PFSK-1 (cell line): ENCODE results near the gene IDI2.

Source experiments
- FOXP2 ChIP-seq: optimal IDR thresholded peaks from 2 replicates; pipeline ENCODE3; 2011; ENCODE audit warnings: borderline replicate concordance, control low read depth, inconsistent platforms; ENCODE audit not compliant: insufficient read depth; ENCODE audit errors: extremely low read length, extremely low read depth
- POLR2AphosphoS5 ChIP-seq: IDR thresholded peaks from 2 replicates; pipeline ENCODE4 v1.6.1; 2012; ENCODE audit warnings: low read depth, mild to moderate bottlenecking, control low read depth, low read length, moderate library complexity
- SIN3A ChIP-seq: IDR thresholded peaks from 2 replicates; pipeline ENCODE4 v1.6.1; 2012; ENCODE audit warnings: mild to moderate bottlenecking, low read length, moderate library complexity, borderline replicate concordance; ENCODE audit not compliant: insufficient read depth
- TAF1 ChIP-seq: IDR thresholded peaks from 2 replicates; pipeline ENCODE4 v1.6.1; 2012; ENCODE audit warnings: low read length, control low read depth, borderline replicate concordance; ENCODE audit not compliant: insufficient read depth
- TF ChIP-seq, protein P1 (sequence below), 2 experiments: IDR thresholded peaks; 2 replicates each; pipeline versions ENCODE4 v1.6.1 to v1.8.0; 2011 to 2012; ENCODE audit warnings: low read depth in 2 of 2, low read length in 2 of 2, control low read depth in 1 of 2, inconsistent platforms in 1 of 2, mild to moderate bottlenecking in 1 of 2, moderate library complexity in 1 of 2; ENCODE audit not compliant: insufficient read depth in 1 of 2

DNA sequence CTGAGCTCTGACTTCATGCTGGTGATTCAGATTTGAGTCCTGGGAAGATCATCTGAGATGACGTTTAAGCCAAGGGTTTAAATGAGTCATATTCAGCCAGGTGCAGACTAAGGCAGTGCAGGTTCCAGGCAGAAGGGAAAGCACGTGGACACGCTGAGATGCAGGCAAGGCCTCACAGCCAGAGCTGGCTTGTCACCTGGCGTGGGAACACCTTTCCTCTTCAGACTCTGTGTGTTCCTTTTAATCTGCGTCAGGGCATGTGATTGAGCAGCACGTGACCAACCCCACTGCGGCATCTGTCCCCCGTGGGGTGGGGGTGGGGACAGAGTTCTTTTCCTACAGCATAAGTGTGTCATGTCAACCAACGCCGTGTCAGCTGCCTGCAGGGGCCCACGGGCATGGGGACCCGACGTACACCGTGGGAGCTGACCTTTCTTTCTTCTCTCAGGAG lies 10.7 kb upstream of the IDI2 start:
- TF ChIP-seq POLR2AphosphoS5 (no peak), TAF1 (no peak), FOXP2 (no peak), SIN3A (no peak)
- TF ChIP-seq, protein P1, sequence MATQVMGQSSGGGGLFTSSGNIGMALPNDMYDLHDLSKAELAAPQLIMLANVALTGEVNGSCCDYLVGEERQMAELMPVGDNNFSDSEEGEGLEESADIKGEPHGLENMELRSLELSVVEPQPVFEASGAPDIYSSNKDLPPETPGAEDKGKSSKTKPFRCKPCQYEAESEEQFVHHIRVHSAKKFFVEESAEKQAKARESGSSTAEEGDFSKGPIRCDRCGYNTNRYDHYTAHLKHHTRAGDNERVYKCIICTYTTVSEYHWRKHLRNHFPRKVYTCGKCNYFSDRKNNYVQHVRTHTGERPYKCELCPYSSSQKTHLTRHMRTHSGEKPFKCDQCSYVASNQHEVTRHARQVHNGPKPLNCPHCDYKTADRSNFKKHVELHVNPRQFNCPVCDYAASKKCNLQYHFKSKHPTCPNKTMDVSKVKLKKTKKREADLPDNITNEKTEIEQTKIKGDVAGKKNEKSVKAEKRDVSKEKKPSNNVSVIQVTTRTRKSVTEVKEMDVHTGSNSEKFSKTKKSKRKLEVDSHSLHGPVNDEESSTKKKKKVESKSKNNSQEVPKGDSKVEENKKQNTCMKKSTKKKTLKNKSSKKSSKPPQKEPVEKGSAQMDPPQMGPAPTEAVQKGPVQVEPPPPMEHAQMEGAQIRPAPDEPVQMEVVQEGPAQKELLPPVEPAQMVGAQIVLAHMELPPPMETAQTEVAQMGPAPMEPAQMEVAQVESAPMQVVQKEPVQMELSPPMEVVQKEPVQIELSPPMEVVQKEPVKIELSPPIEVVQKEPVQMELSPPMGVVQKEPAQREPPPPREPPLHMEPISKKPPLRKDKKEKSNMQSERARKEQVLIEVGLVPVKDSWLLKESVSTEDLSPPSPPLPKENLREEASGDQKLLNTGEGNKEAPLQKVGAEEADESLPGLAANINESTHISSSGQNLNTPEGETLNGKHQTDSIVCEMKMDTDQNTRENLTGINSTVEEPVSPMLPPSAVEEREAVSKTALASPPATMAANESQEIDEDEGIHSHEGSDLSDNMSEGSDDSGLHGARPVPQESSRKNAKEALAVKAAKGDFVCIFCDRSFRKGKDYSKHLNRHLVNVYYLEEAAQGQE (IDR thresholded peaks at IDR 0.05; ENCODE audit: insufficient read depth in 1 of 2, low read depth in 2 of 2, low read length in 2 of 2) = no peak
